Hematopoietic multipotent progenitor cell treated with erythropoietin and hydrocortisone succinate and interleukin-3 and kit ligand, for 15 days (in vitro differentiated cells): ENCODE results near the gene CBX4.
A peak's percentile ranks its signal among the peaks of the same experiment; 100 is the strongest.

ENCODE experiments used
- DNase-seq: peaks from one replicate; pipeline ENCODE4 v3.0.0-alpha.2; 2015; ENCODE audit warnings: low spot score

The CBX4 gene

GRCh38 chr17:79799174-79799537 is 40.1 kb downstream of the CBX4 start:
- no peak for DNase-seq

DNA sequence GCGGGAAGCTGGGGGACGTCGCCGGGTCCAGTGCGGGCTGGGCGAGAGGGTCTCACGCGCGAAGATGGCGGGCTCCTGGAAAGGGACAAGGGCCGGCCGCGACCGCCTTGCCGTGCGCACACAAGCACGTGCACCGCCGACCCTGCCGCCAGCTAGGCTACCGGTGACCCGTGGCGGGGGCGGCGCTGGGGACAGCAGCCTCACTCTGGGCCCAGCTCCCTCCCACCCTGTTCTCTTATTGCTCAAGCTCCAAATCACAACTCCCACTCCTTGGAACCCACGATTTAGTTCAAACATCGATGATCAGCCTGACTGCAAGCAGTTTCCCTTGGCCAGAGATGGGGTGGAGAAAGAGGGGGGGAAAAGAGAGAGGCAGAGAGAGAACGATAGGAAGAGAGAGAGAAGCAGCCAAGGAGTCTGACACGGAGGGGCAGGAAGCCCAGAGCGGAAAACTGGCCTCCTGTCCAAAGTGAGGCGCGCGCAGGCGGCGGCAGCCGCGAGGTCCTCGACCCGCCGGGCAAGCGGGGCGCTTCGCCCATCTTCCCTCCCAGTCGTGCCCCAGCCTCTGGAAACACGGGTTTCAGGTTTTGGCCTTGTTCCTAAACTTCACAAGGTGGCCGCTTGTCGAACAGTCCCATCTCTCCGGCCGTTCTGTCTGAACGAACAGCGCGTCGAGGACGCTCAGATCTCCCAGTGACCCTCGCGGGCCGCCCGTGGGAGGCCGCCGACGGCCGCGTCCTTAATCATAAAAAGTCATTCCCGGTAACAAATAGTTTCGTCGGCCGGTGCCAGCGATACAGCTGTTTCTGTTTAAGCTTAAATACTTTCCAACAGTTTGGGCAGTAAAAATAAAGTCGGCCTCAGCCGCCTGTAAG is 40.7 kb downstream of the CBX4 start:
- no peak for DNase-seq

GRCh38 chr17:79797492-79798298 is 41.5 kb downstream of the CBX4 start:
- DNase-seq = no peak

GRCh38 chr17:79796763-79797491 is 42.3 kb downstream of the CBX4 start, which contains the start of gene CBX8:
CBX8 (minus strand) TSS chr17:79797077; CDS start chr17:79796998, 79 bp downstream.
- peak; percentile 96 for DNase-seq

DNA sequence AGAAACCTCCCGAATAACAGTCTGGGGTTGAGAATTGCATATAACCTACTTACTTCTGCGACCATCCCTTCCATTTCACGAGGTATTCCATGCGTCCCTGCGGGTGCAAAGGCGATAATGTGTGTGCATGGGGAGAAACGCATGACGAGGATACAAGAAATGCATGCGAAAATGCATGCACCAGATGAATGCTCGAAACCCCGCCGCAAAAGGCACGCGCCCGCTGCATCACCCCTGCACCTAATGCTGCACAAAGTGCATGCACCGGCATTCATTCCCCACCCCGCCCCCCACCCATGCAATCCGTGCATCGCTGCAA is 42.8 kb downstream of the CBX4 start:
- DNase-seq = no peak

- no peak for DNase-seq
Measured at GRCh38 chr17:79795795-79796443, 43.3 kb downstream of the CBX4 start.

- no peak for DNase-seq
Measured at GRCh38 chr17:79794659-79795511, 44.4 kb downstream of the CBX4 start.

GRCh38 chr17:79793924-79794304 is 45.3 kb downstream of the CBX4 start:
- DNase-seq = no peak

DNA sequence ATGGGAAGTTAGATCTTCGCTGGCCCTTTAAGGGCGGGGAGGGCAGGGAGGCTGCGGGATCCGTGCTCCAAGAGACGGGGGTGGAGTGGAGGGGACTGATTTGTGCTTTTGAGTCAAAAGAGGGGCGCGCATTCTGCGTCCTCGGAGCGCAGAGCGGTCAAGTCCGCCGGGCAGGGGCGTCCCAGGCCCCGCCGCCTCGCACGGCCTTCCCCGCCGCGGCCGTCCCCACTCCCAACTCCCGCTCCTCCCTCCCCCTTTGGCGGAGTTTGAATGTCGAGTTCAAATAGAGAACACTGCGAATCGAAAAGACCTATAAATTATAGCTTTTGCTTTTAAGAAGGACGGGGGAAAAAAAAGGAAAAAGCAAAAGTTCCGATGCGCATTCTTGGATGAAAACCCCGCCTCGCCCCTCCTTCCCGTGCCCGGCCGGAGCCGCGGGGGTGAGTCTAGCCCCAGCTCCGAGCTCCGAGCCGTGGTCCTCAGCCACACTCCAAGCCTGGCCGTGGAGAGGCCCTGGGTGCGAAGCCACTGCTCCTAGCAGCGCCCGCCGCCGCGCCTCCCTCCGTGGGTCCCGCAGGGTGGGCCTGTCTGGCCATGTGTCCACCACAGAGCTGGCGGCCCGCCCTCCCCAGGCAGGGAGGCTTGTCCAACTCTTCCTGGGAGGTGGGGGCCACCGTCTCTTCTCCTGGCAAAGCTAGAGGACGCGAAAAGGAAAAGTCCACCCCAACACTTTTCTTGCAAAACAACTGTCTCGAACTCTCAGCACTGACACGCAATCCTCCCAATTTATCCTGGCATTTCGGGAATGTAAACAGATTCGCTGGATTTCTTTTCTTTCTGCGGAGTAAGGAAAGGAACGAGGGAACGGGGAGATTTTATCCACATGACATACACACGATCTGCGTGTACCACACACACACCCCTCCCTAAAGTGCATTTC is 46.0 kb downstream of the CBX4 start:
- DNase-seq = no peak

- no peak for DNase-seq
Measured at GRCh38 chr17:79792341-79792871, 46.8 kb downstream of the CBX4 start.

GRCh38 chr17:79791735-79792161 is 47.5 kb downstream of the CBX4 start:
- no peak for DNase-seq

DNA sequence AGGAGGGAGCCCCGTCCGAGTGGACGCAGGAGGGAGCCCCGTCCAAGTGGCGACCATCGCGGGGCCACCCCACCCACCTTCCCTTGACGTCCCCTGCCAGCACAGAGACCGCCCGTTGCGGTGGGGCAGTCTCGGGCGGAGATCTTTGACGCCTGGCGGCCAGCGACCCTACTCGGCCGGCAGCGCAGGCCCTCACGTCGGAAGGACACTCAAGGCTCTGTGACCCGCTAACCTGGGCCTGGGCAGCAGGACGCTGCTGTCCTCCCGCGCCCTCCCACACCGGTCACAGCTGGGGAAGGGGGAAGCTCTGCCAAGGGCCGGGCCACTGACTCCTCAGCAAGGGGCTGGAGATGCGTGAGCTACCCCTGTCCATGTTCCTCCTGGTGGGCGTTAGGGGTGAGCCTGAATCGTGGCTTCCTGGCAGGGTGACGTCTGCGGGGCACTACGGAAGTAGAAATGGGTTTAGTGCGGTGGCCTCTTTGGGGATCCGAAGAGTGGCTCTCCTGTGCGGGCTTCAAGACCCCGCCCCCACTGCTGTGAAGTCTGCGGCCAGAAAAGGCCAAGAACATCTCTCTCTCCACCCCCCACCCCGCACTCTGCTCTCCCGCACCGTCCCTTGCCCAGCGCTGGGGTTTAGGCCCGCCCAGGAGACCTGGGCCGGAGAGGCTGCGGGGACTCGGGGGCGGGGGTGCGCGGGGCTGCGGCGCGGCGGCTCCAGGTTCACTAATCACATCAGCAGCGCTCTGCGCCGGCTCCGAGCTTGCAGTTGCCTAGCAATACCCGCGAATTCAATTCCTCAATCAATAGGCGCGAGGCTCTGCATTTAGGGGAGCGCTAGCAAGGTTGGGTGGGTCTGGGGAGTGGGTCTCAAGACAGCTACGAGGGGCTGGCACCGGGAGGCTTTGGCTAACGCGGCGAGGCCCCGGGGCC is 48.2 kb downstream of the CBX4 start:
- no peak for DNase-seq

DNA sequence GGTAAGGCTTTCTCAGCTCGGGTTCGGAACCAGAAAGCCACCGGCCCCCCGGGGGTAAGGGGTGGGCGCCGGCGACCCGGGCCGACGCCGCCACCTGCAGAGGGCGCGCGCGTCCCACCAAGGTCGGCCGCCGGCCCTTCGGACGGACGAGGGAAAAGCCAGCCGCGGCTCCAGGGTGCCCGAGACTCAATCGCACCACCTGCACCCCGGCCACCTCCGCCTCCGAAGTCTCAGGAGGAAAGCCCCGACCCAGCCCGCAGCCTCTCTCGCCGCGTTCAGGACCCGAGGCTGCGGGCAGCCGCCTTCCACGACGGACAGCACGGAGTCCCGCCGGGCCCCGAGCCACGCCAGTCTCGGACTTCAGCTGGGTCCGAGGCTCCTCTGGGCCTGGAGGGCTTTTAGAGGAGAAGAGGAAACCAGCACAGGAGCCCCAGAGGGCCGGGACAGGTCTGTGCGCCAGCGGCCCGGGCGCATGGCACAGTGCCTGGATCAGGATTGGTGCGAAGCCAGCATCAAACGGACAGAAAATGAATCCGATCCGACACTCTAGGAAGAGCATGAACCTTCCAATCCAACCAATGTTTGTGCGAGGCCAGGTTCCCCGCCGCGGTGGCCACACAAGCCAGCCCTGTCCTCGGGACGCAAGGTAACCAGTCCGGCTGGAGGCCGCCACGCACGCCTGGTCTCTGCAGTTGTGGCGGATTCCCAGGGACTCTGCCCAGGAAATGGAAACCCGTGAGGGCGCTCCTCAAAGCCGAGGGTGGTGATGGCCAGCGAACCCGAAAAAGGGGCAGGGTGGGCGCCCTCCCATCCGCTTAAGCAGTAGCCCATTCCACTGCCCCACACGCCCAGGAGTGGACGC is 49.1 kb downstream of the CBX4 start:
- DNase-seq = no peak

DNA sequence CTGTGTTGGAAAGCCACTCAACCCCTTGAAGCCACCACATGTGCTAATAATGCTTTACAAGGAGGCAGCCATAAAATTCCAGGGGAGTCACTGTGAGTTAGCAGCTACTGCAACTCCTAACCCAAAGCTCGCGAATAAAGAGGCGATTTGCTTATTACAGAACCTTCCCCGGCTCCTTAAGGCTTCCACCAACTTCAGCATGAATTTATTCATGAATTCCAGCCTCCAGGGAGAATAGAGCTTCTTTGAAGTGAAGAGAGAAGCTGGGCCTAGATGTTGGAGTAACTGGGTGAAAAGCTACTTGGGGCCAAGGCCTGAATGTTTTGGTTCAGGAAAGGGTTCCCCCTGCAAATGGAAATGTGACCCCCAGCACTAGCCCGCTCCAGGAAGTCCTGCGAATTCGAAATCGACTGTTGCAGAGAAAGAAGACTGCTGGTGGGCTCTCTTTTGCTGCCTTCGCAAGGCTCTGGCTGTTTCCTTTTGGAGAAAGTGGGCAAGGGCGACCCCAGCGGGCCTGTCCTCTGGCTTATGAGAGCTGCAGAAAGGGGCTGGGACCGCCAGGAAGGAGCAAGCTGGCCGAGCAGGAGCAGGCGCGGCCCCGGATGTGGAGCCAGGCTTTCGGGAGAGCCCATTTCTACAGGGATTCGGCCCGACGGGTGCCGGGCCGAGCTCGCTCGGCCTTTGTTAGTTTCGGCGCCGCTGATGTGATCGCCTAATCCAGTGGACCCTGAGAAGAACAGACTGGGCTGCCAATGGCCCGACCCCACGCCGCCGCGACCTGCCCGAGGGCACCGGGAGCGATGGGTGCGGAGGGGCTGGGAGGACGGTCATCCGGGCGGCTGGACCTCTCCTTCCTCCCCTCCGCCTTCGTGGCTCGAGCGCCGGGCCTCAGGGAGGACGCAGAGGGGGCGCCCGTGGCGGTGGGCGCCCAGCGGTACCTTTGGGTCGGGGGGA is 50.0 kb downstream of the CBX4 start:
- DNase-seq = no peak

GRCh38 chr17:79788455-79788854 is 50.8 kb downstream of the CBX4 start:
- DNase-seq = no peak

- DNase-seq = no peak
Measured at GRCh38 chr17:79786930-79787643, 52.2 kb downstream of the CBX4 start.
